Thyroid gland (tissue), 4 donors: Measurements from ENCODE around the gene SETBP1.

Experiments used
- POLR2A ChIP-seq, 2 donors: fragments of 450-650 bp; IDR thresholded peaks; one replicate each; pipeline ENCODE4 v1.6.1; 2017; ENCODE audit warnings: antibody characterized with exemption in 2 of 2, mild to moderate bottlenecking in 2 of 2, moderate library complexity in 1 of 2
- TF ChIP-seq, protein P1 (sequence below), 6 experiments: fragments of 200-600 bp in 3 of 6; fragments of 450-650 bp in 3 of 6; sonication (generic) in 3 of 6; IDR thresholded peaks; one replicate each; pipeline ENCODE4 v1.5.1; 2016 to 2019; ENCODE audit warnings: antibody characterized with exemption in 6 of 6, mild to moderate bottlenecking in 2 of 6, inconsistent platforms in 1 of 6, moderate library complexity in 1 of 6

DNA sequence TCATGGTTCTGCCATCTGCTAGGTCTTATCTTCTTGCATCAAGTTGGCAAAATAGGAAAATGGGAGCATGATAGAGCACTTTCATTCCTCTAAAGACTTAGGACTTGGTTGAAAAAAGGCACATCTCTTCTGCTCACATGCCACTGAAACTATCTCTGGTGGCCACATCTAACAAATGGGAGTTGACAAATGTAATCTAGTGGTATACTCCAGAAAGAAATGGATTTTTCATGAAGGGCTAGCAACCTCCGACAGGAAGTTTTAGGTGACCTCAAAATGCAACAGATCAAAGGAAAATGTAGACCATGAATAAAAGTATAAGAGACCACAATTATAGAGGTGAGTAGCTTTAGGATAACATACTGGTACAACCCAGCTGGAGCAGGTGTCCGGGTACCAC is 224.1 kb downstream of the SETBP1 start:
- TF ChIP-seq, protein P1, sequence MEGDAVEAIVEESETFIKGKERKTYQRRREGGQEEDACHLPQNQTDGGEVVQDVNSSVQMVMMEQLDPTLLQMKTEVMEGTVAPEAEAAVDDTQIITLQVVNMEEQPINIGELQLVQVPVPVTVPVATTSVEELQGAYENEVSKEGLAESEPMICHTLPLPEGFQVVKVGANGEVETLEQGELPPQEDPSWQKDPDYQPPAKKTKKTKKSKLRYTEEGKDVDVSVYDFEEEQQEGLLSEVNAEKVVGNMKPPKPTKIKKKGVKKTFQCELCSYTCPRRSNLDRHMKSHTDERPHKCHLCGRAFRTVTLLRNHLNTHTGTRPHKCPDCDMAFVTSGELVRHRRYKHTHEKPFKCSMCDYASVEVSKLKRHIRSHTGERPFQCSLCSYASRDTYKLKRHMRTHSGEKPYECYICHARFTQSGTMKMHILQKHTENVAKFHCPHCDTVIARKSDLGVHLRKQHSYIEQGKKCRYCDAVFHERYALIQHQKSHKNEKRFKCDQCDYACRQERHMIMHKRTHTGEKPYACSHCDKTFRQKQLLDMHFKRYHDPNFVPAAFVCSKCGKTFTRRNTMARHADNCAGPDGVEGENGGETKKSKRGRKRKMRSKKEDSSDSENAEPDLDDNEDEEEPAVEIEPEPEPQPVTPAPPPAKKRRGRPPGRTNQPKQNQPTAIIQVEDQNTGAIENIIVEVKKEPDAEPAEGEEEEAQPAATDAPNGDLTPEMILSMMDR (IDR thresholded peaks at IDR 0.05) = no peak
- no peak for TF ChIP-seq POLR2A (IDR thresholded peaks at IDR 0.05)
